PC-3 (cell line): Measurements from ENCODE around the gene MFAP2. TPM values are rescaled to one million over a fixed set of nuclear protein-coding genes. Genes with fewer than 3 reads are reported as not detected.

Source experiments
- ATAC-seq: fragments of 200-7000 bp; cut with Tn5 transposase; 2 replicates; pipeline ENCODE4 v1.9.1; 2020; ENCODE audit warnings: mild to moderate bottlenecking, moderate library complexity
- BruUV-seq: library from RNA; stranded (reverse); fragments of 400-500 nt; replicated peaks from 2 replicates; lab custom pipeline; 2021; lab: Mats Ljungman, UMichigan
- CTCF ChIA-PET: fragments of 300-600 bp; sonication (Branson Sonifier 250); formaldehyde crosslinking; loops from one replicate; lab custom pipeline; 2022; ENCODE audit warnings: antibody characterized with exemption; lab: Charles Lee
- POLR2A ChIA-PET: fragments of 300-600 bp; sonication (Branson Sonifier 250); formaldehyde crosslinking; loops from one replicate; lab custom pipeline; 2022; ENCODE audit warnings: antibody characterized with exemption; ENCODE audit not compliant: unreplicated experiment; lab: Charles Lee
- DNase-seq: peaks from one replicate; pipeline ENCODE4 v3.0.0-alpha.2; 2015
- H2AFZ ChIP-seq: fragments of 300-600 bp; sonication (generic); 2 replicates; pipeline ENCODE4 v1.6.0; 2016; ENCODE audit warnings: antibody characterized with exemption, low read length
- H3F3A ChIP-seq: fragments of 300-600 bp; sonication (generic); one replicate; pipeline ENCODE4 v1.6.0; 2017; ENCODE audit warnings: antibody characterized with exemption, low read length, control low read depth, mild to moderate bottlenecking; ENCODE audit not compliant: unreplicated experiment
- H3K27ac ChIP-seq: fragments of 300-600 bp; sonication (generic); 2 replicates; pipeline ENCODE4 v1.5.1; 2016; ENCODE audit warnings: mild to moderate bottlenecking, low read length
- H3K27me3 ChIP-seq: fragments of 300-600 bp; sonication (generic); 2 replicates; pipeline ENCODE4 v1.6.1; 2016; ENCODE audit warnings: low read length, mixed read lengths
- H3K36me3 ChIP-seq: fragments of 300-600 bp; sonication (generic); 2 replicates; pipeline ENCODE4 v1.6.1; 2016; ENCODE audit warnings: low read depth, mixed run types, low read length, mixed read lengths
- H3K4me1 ChIP-seq: fragments of 300-600 bp; sonication (generic); 2 replicates; pipeline ENCODE4 v1.5.1; 2016; ENCODE audit warnings: low read length; ENCODE audit not compliant: insufficient read depth
- H3K4me2 ChIP-seq: fragments of 300-600 bp; sonication (generic); 2 replicates; pipeline ENCODE4 v1.6.0; 2016; ENCODE audit warnings: low read length
- H3K4me3 ChIP-seq: fragments of 300-600 bp; sonication (generic); 2 replicates; pipeline ENCODE4 v1.5.1; 2016; ENCODE audit warnings: mild to moderate bottlenecking, low read length, mixed read lengths
- H3K79me2 ChIP-seq: fragments of 300-600 bp; sonication (generic); 2 replicates; pipeline ENCODE4 v1.6.1; 2017; ENCODE audit warnings: low read length, mixed read lengths
- H3K9ac ChIP-seq: fragments of 300-600 bp; sonication (generic); 2 replicates; pipeline ENCODE4 v1.6.0; 2016; ENCODE audit warnings: mild to moderate bottlenecking, low read length
- H3K9me2 ChIP-seq: fragments of 300-600 bp; sonication (generic); replicated peaks from 2 replicates; pipeline ENCODE4 v1.6.1; 2016; ENCODE audit warnings: mixed run types, low read length, mixed read lengths
- H3K9me3 ChIP-seq: fragments of 300-600 bp; sonication (generic); 2 replicates; pipeline ENCODE4 v1.6.1; 2016; ENCODE audit warnings: low read length, mixed read lengths
- H4K20me1 ChIP-seq: fragments of 300-600 bp; sonication (generic); 2 replicates; pipeline ENCODE4 v1.6.1; 2016; ENCODE audit warnings: low read length, mixed read lengths
- EZH2 ChIP-seq: fragments of 300-600 bp; sonication (generic); IDR thresholded peaks from one replicate; pipeline ENCODE4 v1.6.1; 2017; ENCODE audit warnings: antibody characterized with exemption, mild to moderate bottlenecking, low read length; ENCODE audit not compliant: unreplicated experiment
- EZH2phosphoT487 ChIP-seq: fragments of 300-600 bp; sonication (generic); IDR thresholded peaks from 2 replicates; pipeline ENCODE4 v1.6.1; 2018; ENCODE audit warnings: mild to moderate bottlenecking, antibody characterized with exemption, low read length, borderline replicate concordance
- intact Hi-C: fragments of 100-400 bp; cut with micrococcal nuclease; formaldehyde crosslinking; loops from 2 replicates; pipeline ENCODE4 v1.9.0; 2023
- total RNA-seq: library from RNA; depleted of rRNA; stranded (reverse); fragments of >200 nt; gene quantifications from 2 replicates; pipeline ENCODE4 v1.2.3, GENCODE V29; 2014
- TF ChIP-seq, protein P1 (sequence below): fragments of 300-600 bp; sonication (generic); conservative IDR thresholded peaks from 2 replicates; pipeline ENCODE4 v1.5.1; 2017; ENCODE audit warnings: antibody characterized with exemption, low read depth, mild to moderate bottlenecking, low read length

The MFAP2 gene
- total RNA-seq, 1 experiment from 2014 or later: 1.8 TPM

GRCh38 chr1:16970132-16970910 is 10.1 kb downstream of the MFAP2 start:
- ATAC-seq: no peak
- Histone ChIP-seq H3K27me3 (no peaks in the 10 kb centered on the region), H3K9me2 (no peaks in the 10 kb centered on the region), H3K27ac (no peak overlapping the region), H3K9ac (no peak overlapping the region), H3K79me2 (no peaks in the 10 kb centered on the region), H3K36me3 (no peaks in the 10 kb centered on the region), H3F3A (no peaks in the 10 kb centered on the region), H2AFZ (no peak overlapping the region), H3K4me2 (no peak overlapping the region), H4K20me1 (no peaks in the 10 kb centered on the region), H3K4me1 (no peaks in the 10 kb centered on the region), H3K9me3 (no peaks in the 10 kb centered on the region), H3K4me3 (no peak overlapping the region)
- no TSS peak for BruUV-seq
- intact Hi-C loops: no loop called here
- TF ChIP-seq EZH2phosphoT487 (no peak), EZH2 (no peak)
- TF ChIP-seq, protein P1, sequence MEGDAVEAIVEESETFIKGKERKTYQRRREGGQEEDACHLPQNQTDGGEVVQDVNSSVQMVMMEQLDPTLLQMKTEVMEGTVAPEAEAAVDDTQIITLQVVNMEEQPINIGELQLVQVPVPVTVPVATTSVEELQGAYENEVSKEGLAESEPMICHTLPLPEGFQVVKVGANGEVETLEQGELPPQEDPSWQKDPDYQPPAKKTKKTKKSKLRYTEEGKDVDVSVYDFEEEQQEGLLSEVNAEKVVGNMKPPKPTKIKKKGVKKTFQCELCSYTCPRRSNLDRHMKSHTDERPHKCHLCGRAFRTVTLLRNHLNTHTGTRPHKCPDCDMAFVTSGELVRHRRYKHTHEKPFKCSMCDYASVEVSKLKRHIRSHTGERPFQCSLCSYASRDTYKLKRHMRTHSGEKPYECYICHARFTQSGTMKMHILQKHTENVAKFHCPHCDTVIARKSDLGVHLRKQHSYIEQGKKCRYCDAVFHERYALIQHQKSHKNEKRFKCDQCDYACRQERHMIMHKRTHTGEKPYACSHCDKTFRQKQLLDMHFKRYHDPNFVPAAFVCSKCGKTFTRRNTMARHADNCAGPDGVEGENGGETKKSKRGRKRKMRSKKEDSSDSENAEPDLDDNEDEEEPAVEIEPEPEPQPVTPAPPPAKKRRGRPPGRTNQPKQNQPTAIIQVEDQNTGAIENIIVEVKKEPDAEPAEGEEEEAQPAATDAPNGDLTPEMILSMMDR: no peak
- no peak for DNase-seq
- ChIA-PET POLR2A (no interaction called here), CTCF (no interaction called here)

- no peak overlapping the region for H3K9ac ChIP-seq
- no peak overlapping the region for H3K4me2 ChIP-seq
- H3K36me3 ChIP-seq: no peaks in the 10 kb centered on the region
- POLR2A ChIA-PET: no interaction called here
- DNase-seq: no peak
- no peaks in the 10 kb centered on the region for H3F3A ChIP-seq
- no peak overlapping the region for H2AFZ ChIP-seq
- H3K27ac ChIP-seq: no peak overlapping the region
- H3K4me1 ChIP-seq: no peaks in the 10 kb centered on the region
- BruUV-seq: no TSS peak
- ATAC-seq: no peak
- intact Hi-C loops: no loop called here
- H3K27me3 ChIP-seq: no peaks in the 10 kb centered on the region
- no peak overlapping the region for H3K4me3 ChIP-seq
- no peaks in the 10 kb centered on the region for H3K9me2 ChIP-seq
- TF ChIP-seq EZH2: no peak
- TF ChIP-seq EZH2phosphoT487: no peak
- TF ChIP-seq, protein P1: no peak
- no peaks in the 10 kb centered on the region for H3K79me2 ChIP-seq
- no peaks in the 10 kb centered on the region for H3K9me3 ChIP-seq
- no peaks in the 10 kb centered on the region for H4K20me1 ChIP-seq
- CTCF ChIA-PET: no interaction called here
Measured at GRCh38 chr1:16969651-16970050, 10.8 kb downstream of the MFAP2 start.

- intact Hi-C loops: no loop called here
- no peak overlapping the region for H3K27ac ChIP-seq
Measured at GRCh38 chr1:16969057-16969611, 11.3 kb downstream of the MFAP2 start.

More at GRCh38 chr1:16969057-16969611, 11.3 kb downstream of the MFAP2 start:
- H3K79me2 ChIP-seq: no peaks in the 10 kb centered on the region
- H3K9me2 ChIP-seq: no peaks in the 10 kb centered on the region
- ChIA-PET POLR2A (no interaction called here), CTCF (no interaction called here)
- DNase-seq: no peak
- no peak for ATAC-seq
- no peak overlapping the region for H2AFZ ChIP-seq
- no peaks in the 10 kb centered on the region for H3K27me3 ChIP-seq
- no peaks in the 10 kb centered on the region for H4K20me1 ChIP-seq
- no peaks in the 10 kb centered on the region for H3K36me3 ChIP-seq
- BruUV-seq: no TSS peak
- no peaks in the 10 kb centered on the region for H3F3A ChIP-seq
- no peaks in the 10 kb centered on the region for H3K9me3 ChIP-seq
- no peak overlapping the region for H3K4me2 ChIP-seq
- TF ChIP-seq EZH2phosphoT487: no peak
- TF ChIP-seq EZH2: no peak
- TF ChIP-seq, protein P1: no peak
- H3K4me1 ChIP-seq: no peaks in the 10 kb centered on the region
- H3K9ac ChIP-seq: no peak overlapping the region
- H3K4me3 ChIP-seq: no peak overlapping the region
